HG03066 (cell line): Measurements from ENCODE around the gene TGM1.

Source experiments
- ATAC-seq: cut with Tn5 transposase; IDR thresholded peaks from one replicate; pipeline ENCODE4 v1.9.1; 2021; ENCODE audit warnings: low read depth; ENCODE audit not compliant: unreplicated experiment

The TGM1 gene

DNA sequence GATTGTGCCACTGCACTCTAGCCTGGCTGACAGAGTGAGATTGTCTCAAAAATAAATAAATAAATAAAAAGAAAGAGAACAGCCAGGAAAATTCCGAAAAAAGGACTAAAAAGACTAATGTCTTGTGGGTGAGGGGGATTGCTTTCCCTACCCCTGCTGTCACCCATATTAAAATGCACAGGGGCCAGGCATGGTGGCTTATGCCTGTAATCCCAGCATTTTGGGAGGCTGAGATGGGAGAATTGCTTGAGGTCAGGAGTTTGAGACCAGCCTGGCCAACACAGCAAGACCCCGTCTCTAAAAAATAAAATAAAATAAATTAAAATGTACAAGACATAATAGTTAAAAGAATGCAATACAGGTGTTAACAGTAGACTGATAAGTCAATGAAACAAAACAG lies 30.5 kb upstream of the TGM1 start:
- no peak for ATAC-seq

GRCh38 chr14:24292118-24292807 lies 29.3 kb upstream of the TGM1 start:
- no peak for ATAC-seq

DNA sequence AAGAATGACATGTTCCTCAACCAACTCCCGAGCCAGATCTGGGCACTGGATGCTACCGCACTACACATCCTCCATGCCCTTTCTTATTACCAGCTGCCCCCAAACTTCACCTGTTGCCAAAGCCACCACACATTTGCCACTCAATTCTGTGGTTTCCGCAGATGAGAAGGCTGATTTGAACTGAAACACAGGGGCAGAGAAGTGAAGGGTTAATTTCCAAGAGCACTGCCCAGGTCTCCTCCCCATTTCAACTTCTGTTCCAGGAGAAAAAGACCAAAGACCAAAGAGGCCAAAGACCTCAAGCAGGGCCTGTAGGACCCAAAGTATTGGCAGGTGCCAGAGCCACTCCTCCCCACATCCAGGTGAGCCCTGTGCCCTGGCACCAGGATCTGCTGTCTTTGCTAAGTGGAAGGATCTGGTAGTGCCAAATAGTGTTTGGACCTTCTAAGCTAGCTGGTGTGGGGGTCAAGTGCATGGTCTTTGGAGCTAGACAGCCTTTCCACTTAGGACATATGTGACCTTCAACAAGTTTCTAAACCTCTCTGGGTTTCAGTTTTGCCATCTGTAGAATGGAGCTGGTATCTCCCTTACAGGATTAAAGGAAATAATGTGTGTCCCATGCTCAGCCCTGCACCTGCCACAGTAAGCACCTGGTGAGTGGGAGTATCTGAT lies 28.6 kb upstream of the TGM1 start:
- no peak for ATAC-seq

DNA sequence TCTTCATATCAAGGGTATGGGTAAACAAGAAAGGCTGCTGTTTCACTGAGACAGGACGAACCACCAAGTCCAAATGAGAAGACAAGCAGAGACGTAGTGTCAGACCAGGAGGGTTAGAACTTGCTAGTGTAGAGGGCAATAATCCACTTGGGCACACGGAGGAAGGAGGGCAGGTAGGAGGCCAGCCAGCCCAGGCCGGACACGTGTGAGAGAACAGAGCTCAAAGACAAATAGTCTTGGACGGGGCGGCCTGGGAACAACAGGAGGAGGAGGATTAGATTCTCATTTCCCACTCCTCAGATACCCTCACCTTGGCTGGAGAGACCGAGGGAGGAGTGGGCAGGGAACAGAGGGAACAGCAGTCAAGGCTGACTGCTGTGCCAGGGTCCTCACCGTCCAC lies 27.8 kb upstream of the TGM1 start:
- ATAC-seq, result no peak

DNA sequence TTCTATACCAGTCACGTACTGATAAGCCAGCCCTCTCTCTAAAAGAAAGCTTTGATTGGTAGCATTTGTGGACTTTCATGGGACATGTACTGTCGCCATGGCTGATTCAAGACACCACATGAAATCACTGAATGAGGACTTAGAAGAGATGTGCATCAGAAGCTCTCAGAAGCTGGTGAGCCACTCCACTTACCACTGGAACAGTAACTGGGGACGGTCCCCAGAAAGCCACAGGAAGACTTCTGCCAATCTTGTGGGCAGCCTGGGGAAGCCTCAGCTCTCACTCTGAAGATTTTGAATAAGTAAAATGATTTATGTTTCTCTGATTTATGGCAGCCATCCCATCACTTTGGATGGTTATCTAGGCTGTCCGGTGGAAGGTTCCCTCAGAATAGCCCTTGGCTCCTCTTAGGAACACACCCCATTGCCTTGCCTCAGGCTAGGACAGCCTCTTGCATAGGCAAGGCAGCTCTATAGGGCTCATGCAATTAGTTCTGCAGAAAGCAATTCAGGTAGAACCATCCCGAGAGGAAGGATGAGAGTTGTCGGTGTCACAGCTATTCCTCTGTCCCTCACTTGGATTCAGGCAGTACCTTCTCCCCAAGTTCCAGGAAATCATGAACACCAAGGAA lies 26.8 kb upstream of the TGM1 start:
- ATAC-seq, result peak; percentile 80

GRCh38 chr14:24286996-24287395 lies 24.0 kb upstream of the TGM1 start:
- no peak for ATAC-seq

DNA sequence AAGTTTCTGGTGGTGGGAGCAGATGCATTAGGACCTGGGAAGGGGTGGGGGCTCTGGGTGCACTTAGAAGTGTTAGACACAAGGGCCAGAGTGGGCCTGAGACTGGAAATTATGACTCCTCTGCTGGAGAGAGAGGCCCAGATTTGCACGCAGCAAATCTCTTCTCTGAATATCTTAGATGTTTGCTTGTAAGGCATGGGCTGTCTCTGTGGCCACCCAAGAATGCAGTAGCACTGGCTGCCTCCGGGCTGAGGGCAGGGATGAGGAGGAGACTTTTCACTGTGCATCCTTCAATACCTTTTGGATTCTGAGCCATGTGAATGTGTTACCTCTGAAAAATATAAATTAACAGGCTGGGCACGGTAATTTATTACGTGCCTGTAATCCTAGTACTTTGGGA lies 22.4 kb upstream of the TGM1 start:
- no peak for ATAC-seq

- no peak for ATAC-seq
Observed at GRCh38 chr14:24284501-24285035, 21.6 kb upstream of the TGM1 start.

- ATAC-seq, result no peak
Observed at GRCh38 chr14:24283796-24284460, 21.0 kb upstream of the TGM1 start.

GRCh38 chr14:24282736-24283135 lies 19.8 kb upstream of the TGM1 start:
- ATAC-seq, result no peak

DNA sequence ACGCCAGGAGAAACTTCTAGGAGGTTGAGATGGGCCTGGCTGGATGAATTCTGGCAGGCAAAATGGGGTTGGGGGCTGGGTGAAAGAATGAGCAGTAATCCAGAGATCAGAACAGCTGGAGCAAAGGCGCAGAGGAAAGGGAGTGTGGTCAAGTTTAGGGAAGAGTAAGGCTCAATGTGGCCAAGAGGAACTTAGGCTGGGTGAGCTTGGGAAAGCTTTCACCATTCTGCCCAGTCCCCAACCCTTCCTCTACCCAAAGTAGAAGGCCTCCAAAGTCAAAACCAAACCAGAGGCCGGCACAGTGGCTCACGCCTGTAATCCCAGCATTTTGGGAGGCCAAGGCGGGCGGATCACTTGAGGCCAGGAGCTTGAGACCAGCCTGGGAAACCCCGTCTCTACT lies 18.7 kb upstream of the TGM1 start:
- no peak for ATAC-seq

GRCh38 chr14:24280797-24281460 lies 18.0 kb upstream of the TGM1 start:
- ATAC-seq, result no peak

DNA sequence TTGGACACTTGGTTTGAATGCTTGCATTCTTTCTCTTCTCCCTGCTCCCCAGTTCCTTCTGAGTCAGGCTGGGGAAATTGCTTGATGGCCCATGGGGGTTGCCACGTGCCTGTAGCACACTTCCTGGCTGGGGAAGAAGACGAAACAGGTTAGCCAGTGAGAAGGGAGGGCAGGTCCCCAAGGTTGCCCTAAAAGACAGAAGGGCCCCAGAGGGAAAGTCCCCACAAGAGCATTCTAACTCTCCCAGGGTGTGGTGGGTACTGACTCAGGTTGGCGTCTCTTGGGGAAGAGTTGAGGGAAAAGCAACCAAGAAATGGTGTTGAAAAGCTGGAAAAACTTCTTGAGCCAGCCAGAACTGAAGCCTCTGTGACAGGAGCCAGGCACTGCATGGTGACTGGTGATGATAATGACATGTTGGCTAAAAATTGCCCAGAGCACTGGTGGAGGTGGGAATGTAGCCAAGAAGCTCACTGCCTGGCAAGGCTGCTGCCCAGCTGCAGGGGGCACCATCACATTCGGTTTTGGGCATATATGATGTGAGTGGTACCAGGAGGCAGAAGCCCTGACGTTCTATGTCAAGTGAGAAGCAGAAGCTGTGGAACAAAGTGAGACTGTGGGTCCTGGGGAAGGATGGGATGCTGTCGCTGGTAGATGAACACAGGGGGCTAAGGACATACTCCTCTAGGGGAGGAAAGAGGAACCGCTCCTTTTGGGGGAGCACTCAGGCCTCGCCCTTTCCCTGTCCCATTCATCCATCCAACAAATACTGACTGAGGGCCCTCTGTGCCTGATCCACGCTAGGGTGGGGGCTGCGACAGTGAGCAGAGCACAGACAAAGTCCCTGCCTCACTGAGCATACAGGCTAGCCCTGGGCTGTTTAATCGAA lies 16.6 kb upstream of the TGM1 start:
- ATAC-seq, result peak; percentile 56

- ATAC-seq, result no peak
Observed at GRCh38 chr14:24278424-24278823, 15.4 kb upstream of the TGM1 start.

- ATAC-seq, result no peak
Observed at GRCh38 chr14:24277606-24278321, 14.8 kb upstream of the TGM1 start.

GRCh38 chr14:24277071-24277470 lies 14.1 kb upstream of the TGM1 start:
- no peak for ATAC-seq

DNA sequence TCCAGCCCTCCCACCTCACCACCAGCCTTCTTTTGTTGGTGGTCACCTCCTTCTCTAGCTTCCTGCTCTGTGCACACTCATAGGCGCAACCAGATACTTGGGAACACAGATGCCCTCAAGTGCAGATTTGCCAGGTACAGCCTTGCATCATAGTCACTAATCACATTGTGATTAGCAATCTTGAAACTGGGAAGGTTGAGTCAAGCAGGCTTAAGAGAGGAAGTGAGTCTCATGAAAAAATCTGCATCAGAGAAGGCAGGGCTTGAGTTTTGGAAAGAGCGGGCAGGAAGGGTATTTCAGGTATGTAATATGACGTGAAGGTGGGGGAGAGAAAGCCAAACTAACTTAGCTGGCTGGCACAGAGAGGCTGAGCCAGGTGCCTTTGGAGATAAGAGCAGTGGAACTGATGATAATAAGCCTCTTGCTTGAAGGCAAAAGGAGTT lies 11.1 kb upstream of the TGM1 start:
- no peak for ATAC-seq

DNA sequence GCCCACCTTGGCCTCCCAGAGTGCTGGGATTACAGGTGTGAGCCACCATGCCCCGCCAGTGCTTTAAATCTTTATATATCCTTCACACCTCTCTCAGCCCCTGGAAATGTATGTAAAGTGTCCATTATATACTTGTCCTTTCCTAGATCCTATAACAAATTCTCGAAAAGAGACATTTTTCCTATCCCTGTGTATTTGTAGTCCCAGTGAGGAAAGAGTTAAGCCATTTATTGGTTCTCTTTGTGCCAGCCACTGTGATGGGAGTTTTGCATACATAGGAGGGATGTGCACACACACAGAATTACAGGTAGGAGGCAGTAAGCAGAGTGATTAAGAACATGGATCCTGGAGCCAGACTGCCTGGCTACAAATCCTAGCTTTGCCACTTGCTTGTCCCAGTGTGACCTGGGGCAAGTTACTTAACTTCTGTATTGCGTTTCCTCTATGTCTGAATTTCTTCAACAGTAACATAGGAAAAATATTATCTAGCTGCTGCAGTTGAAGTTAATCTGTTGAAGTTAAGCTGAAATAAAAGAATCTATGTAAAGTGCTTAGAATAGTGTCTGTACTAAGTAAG lies 10.5 kb upstream of the TGM1 start:
- no peak for ATAC-seq

DNA sequence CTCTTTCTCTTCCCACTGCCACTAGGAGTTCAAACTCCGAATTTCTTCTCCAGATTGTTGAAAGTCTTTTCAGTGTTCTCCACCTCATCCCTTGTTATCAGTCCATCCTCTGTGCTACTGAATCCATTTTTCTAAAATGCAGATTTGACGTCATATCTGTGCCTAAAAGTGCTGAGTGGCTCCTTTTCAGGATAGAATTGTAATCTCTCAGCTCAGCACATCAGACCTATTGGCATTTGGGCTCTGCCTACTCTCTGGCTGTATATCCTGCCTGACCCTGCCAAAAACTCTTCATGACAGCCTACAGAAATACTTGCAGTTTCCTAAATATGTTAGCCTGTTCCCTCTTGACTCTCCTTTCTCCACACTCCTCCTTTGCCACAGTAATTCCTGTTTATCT lies 9.5 kb upstream of the TGM1 start:
- ATAC-seq, result no peak
